H1 (cell line): ENCODE measurements around the gene G2E3. TPM values are rescaled to one million over a fixed set of nuclear protein-coding genes. Genes with fewer than 3 reads are reported as not detected.

Experiments used
- CTCF ChIA-PET: fragments of 300-600 bp; sonication (Branson Sonifier 250); formaldehyde crosslinking; loops from one replicate; lab custom pipeline; 2021; ENCODE audit not compliant: partially characterized antibody; lab: Charles Lee
- POLR2A ChIA-PET: fragments of 300-600 bp; sonication (Branson Sonifier 250); formaldehyde crosslinking; loops from one replicate; lab custom pipeline; 2021; ENCODE audit warnings: inconsistent platforms; ENCODE audit not compliant: partially characterized antibody; lab: Charles Lee
- DNase-seq, 2 experiments: peaks; one replicate each; pipeline versions ENCODE4 v3.0.0 to v3.0.0-alpha.2; 2010 to 2022; ENCODE audit warnings: low spot score in 2 of 2, low read depth in 1 of 2, mixed read lengths in 1 of 2
- FAIRE-seq: peaks from 2 replicates; lab custom pipeline; 2011; peaks lifted over from hg19 to GRCh38; lab: Jason Lieb, UNC
- H2AFZ ChIP-seq: 2 replicates; pipeline ENCODE4 v1.8.1; 2012; ENCODE audit warnings: low read length, inconsistent platforms
- H2AK5ac ChIP-seq: 2 replicates; pipeline ENCODE4 v1.6.1; 2013; ENCODE audit warnings: low read depth, low read length
- H2BK120ac ChIP-seq: replicated peaks from 2 replicates; pipeline ENCODE3; 2013; ENCODE audit warnings: low read depth, low read length, inconsistent platforms
- H2BK12ac ChIP-seq: 2 replicates; pipeline ENCODE4 v1.6.1; 2013; ENCODE audit warnings: low read depth, low read length
- H2BK15ac ChIP-seq: 2 replicates; pipeline ENCODE4 v1.6.1; 2013; ENCODE audit warnings: low read length
- H2BK20ac ChIP-seq: 2 replicates; pipeline ENCODE4 v1.6.1; 2013; ENCODE audit warnings: low read length
- H2BK5ac ChIP-seq: 2 replicates; pipeline ENCODE4 v1.6.1; 2013; ENCODE audit warnings: low read depth, low read length
- H3K14ac ChIP-seq: 2 replicates; pipeline ENCODE4 v1.6.1; 2013; ENCODE audit warnings: inconsistent platforms; ENCODE audit not compliant: insufficient read length
- H3K18ac ChIP-seq: 2 replicates; pipeline ENCODE4 v1.6.1; 2013; ENCODE audit warnings: low read length; ENCODE audit errors: extremely low read depth
- H3K23ac ChIP-seq: 2 replicates; pipeline ENCODE4 v1.6.1; 2013; ENCODE audit warnings: inconsistent platforms; ENCODE audit not compliant: insufficient read length
- H3K23me2 ChIP-seq: 2 replicates; pipeline ENCODE4 v1.6.1; 2013; ENCODE audit warnings: low read depth, low read length
- H3K27ac ChIP-seq: 2 replicates; pipeline ENCODE4 v1.6.1; 2011; ENCODE audit warnings: low read depth, low read length, inconsistent platforms
- H3K27me3 ChIP-seq, 4 experiments: replicated peaks in 1 of 4; 1 replicate in 1 of 4; 2 replicates in 3 of 4; pipeline versions ENCODE4 v1.6.1 to v1.8.1; 2011 to 2013; ENCODE audit warnings: low read length in 3 of 4, mild to moderate bottlenecking in 3 of 4, inconsistent platforms in 2 of 4, mixed read lengths in 2 of 4, moderate library complexity in 1 of 4; ENCODE audit not compliant: control insufficient read depth in 3 of 4, insufficient read depth in 3 of 4; ENCODE audit errors: extremely low read depth in 1 of 4
- H3K36me3 ChIP-seq, 4 experiments: 2 replicates each; pipeline versions ENCODE4 v1.6.1 to v1.8.1; 2011 to 2013; ENCODE audit warnings: mild to moderate bottlenecking in 4 of 4, low read length in 3 of 4, moderate library complexity in 2 of 4, control low read depth in 1 of 4, inconsistent platforms in 1 of 4; ENCODE audit not compliant: insufficient read depth in 4 of 4, control insufficient read depth in 2 of 4
- H3K4ac ChIP-seq: replicated peaks from 2 replicates; pipeline ENCODE3; 2013; ENCODE audit warnings: low read length, low read depth, mixed read lengths, inconsistent platforms; ENCODE audit not compliant: insufficient read length
- H3K4me1 ChIP-seq, 4 experiments: replicated peaks in 1 of 4; 1 replicate in 1 of 4; 2 replicates in 3 of 4; pipeline versions ENCODE4 v1.6.1 to v1.8.1; 2011 to 2013; ENCODE audit warnings: low read length in 3 of 4, inconsistent platforms in 2 of 4, mixed read lengths in 1 of 4; ENCODE audit not compliant: insufficient read depth in 4 of 4, control insufficient read depth in 3 of 4
- H3K4me2 ChIP-seq, 2 experiments: 2 replicates each; pipeline versions ENCODE4 v1.6.1 to v1.8.1; 2011 to 2013; ENCODE audit warnings: low read depth in 2 of 2, low read length in 2 of 2, control low read depth in 1 of 2, inconsistent platforms in 1 of 2, mild to moderate bottlenecking in 1 of 2; ENCODE audit not compliant: insufficient read depth in 1 of 2
- H3K4me3 ChIP-seq, 4 experiments: fragments of 200-600, 300-600 bp in 1 of 4; sonication (generic), shearing (Covaris generic), sonication (Bioruptor Twin) in 1 of 4; 2 replicates each; pipeline versions ENCODE4 v1.5.1 to v1.8.1; 2011 to 2016; ENCODE audit warnings: low read length in 4 of 4, low read depth in 3 of 4, control low read depth in 2 of 4, inconsistent platforms in 2 of 4, mild to moderate bottlenecking in 2 of 4, mixed read lengths in 1 of 4, moderate library complexity in 1 of 4; ENCODE audit not compliant: insufficient read depth in 2 of 4; ENCODE audit errors: extremely low read depth in 1 of 4
- H3K56ac ChIP-seq: replicated peaks from 2 replicates; pipeline ENCODE3; 2013; ENCODE audit warnings: low read depth, mild to moderate bottlenecking, mixed read lengths, low read length, inconsistent platforms; ENCODE audit not compliant: insufficient read length
- H3K79me1 ChIP-seq: 2 replicates; pipeline ENCODE4 v1.6.1; 2013; ENCODE audit warnings: low read depth, low read length, control low read depth
- H3K79me2 ChIP-seq, 2 experiments: 2 replicates each; pipeline versions ENCODE4 v1.6.1 to v1.8.1; 2012 to 2013; ENCODE audit warnings: low read length in 2 of 2, mild to moderate bottlenecking in 2 of 2, inconsistent platforms in 1 of 2; ENCODE audit not compliant: insufficient read depth in 2 of 2, control insufficient read depth in 1 of 2
- H3K9ac ChIP-seq, 4 experiments: replicated peaks in 1 of 4; 1 replicate in 1 of 4; 2 replicates in 3 of 4; pipeline versions ENCODE4 v1.6.1 to v1.8.1; 2011 to 2013; ENCODE audit warnings: low read depth in 3 of 4, low read length in 3 of 4, control low read depth in 2 of 4, mild to moderate bottlenecking in 2 of 4, moderate library complexity in 2 of 4, inconsistent platforms in 1 of 4; ENCODE audit errors: extremely low read depth in 1 of 4
- H3K9me3 ChIP-seq, 2 experiments: 2 replicates each; pipeline versions ENCODE4 v1.6.1 to v1.8.1; 2012 to 2013; ENCODE audit warnings: mild to moderate bottlenecking in 2 of 2, moderate library complexity in 2 of 2, control low read depth in 1 of 2, inconsistent platforms in 1 of 2, low read depth in 1 of 2, low read length in 1 of 2, mixed read lengths in 1 of 2; ENCODE audit not compliant: insufficient read depth in 2 of 2
- H4K20me1 ChIP-seq, 2 experiments: replicated peaks in 1 of 2; 2 replicates each; pipeline versions ENCODE3 to v1.8.1; 2011 to 2013; ENCODE audit warnings: inconsistent platforms in 2 of 2, low read length in 2 of 2, mild to moderate bottlenecking in 1 of 2; ENCODE audit not compliant: insufficient read depth in 2 of 2, control insufficient read depth in 1 of 2
- H4K5ac ChIP-seq: 2 replicates; pipeline ENCODE4 v1.6.1; 2013; ENCODE audit warnings: low read length, low read depth, mixed read lengths, inconsistent platforms; ENCODE audit not compliant: insufficient read length
- H4K8ac ChIP-seq: 2 replicates; pipeline ENCODE4 v1.8.0; 2013; ENCODE audit warnings: mild to moderate bottlenecking, moderate library complexity, low read length, inconsistent platforms; ENCODE audit not compliant: insufficient read depth; ENCODE audit errors: extremely low read depth
- H4K91ac ChIP-seq: replicated peaks from 2 replicates; pipeline ENCODE3; 2013; ENCODE audit warnings: low read length, mixed read lengths, inconsistent platforms; ENCODE audit not compliant: insufficient read length
- JUND ChIP-seq: IDR thresholded peaks from 2 replicates; pipeline ENCODE4 v1.6.1; 2011; ENCODE audit warnings: mild to moderate bottlenecking, improper control_type of control experiment, low read length
- KDM5A ChIP-seq: fragments of 200-600 bp; IDR thresholded peaks from 2 replicates; pipeline ENCODE4 v1.7.1; 2012; ENCODE audit warnings: mild to moderate bottlenecking, low read length, inconsistent platforms, mixed read lengths
- NRF1 ChIP-seq: IDR thresholded peaks from 2 replicates; pipeline ENCODE4 v1.6.1; 2011; ENCODE audit warnings: mild to moderate bottlenecking, low read depth, low read length, improper control_type of control experiment
- SIX5 ChIP-seq: IDR thresholded peaks from 2 replicates; pipeline ENCODE4 v1.6.1; 2011; ENCODE audit warnings: mild to moderate bottlenecking, low read depth, low read length
- WGBS, 2 experiments: shearing (Covaris generic) in 1 of 2; methylation state at CpG; one replicate each; pipeline versions ENCODE4 v1.1.6 to v1.1.7; 2013 to 2015; ENCODE audit warnings: low lambda C conversion rate in 2 of 2, mixed read lengths in 2 of 2, inconsistent platforms in 1 of 2, low coverage in 1 of 2, missing lambda C conversion rate in 1 of 2; ENCODE audit not compliant: insufficient replicate concordance in 2 of 2, insufficient coverage in 1 of 2, insufficient read length in 1 of 2; ENCODE audit errors: extremely low coverage in 1 of 2, missing lambda C conversion rate in 1 of 2; 5-methylcytosine and 5-hydroxymethylcytosine counted together
- polyA plus RNA-seq, 7 experiments: library from polyadenylated mRNA; depleted of rRNA in 3 of 7; stranded (reverse) in 5 of 7; unstranded in 2 of 7; fragments of >200 nt in 5 of 7; fragments of 200-250 nt in 2 of 7; gene quantifications; 1 replicate in 5 of 7; 2 replicates in 1 of 7; 4 replicates in 1 of 7; pipeline versions ENCODE4 v1.2.1 to v1.2.3, GENCODE V29; 2011 to 2013; ENCODE audit warnings: missing spikeins in 2 of 7, mixed read lengths in 2 of 7
- total RNA-seq: library from RNA; stranded (reverse); fragmentation: NEBNext Ultra II Directional; extraction: Animal tissue kit (Norgen Biotek cat#: 25700); gene quantifications from 2 replicates; pipeline ENCODE4 v1.2.1, GENCODE V29; 2021

Gene G2E3
- total and polyA plus RNA-seq, 2 of the 8 experiments (the other 6 are each of a cell fraction or from before 2014, with no cell fraction given): 9.2 to 72.0 TPM

DNA sequence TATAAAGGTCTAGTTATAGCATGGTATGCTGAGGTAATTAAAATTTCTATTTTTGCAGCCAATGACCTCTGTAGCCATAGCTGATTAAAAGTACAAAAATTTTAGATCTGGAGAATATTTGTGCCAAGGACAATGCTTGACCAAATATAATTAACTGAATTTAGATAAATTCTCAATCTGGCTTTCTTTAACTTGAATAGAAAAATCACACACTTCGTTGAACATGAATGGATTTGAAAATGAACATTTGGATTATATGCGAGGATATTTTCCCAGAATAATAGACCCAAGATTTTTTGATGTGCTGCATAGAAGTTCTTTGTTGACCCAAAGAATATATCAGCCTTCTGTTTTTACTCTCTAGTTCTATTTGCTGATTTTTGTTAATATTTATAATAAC is 38.4 kb upstream of the G2E3 start:
- Histone ChIP-seq H4K5ac (no peak overlapping the region), H3K4ac (no peak overlapping the region), H4K20me1 (no peaks in the 10 kb centered on the region), H3K23me2 (no peaks in the 10 kb centered on the region; the same call in 1 of the 2 replicates), H2BK12ac (no peak overlapping the region), H4K8ac (no peak overlapping the region), H2AK5ac (no peak overlapping the region), H3K56ac (no peak overlapping the region), H3K23ac (no peak overlapping the region), H3K4me2 (no peak overlapping the region), H2BK20ac (no peak overlapping the region), H4K91ac (no peak overlapping the region), H3K18ac (no peak overlapping the region), H3K27me3 (no peaks in the 10 kb centered on the region), H3K9ac (no peak overlapping the region), H2AFZ (no peak overlapping the region), H2BK5ac (no peak overlapping the region), H3K36me3 (no peaks in the 10 kb centered on the region), H3K27ac (no peak overlapping the region), H3K79me2 (no peaks in the 10 kb centered on the region), H3K4me3 (no peak overlapping the region), H2BK120ac (no peak overlapping the region), H3K4me1 (no peaks in the 10 kb centered on the region; a peak in 1 of 7 replicates), H3K9me3 (no peaks in the 10 kb centered on the region), H3K79me1 (no peaks in the 10 kb centered on the region), H3K14ac (no peak overlapping the region), H2BK15ac (no peak overlapping the region)
- ChIA-PET POLR2A (no interaction called here), CTCF (interaction anchor here (0.9 to 4.0 kb wide), 8 partner anchors 8 to 145 kb away, joined by 3 to 10 read pairs (median 4); no protein-coding TSS in a partner anchor)
- TF ChIP-seq KDM5A (no peak), JUND (no peak), SIX5 (no peak), NRF1 (no peak)
- FAIRE-seq (no peak), DNase-seq (no peak)
- 84% methylated on average over 2 of the region's 2 CpGs; no CpG with 5 or more reads in 1 of the 2 experiments for WGBS, 2 experiments
